GM12878 (cell line): ENCODE results near the gene DDR1. TPM values are rescaled to one million over a fixed set of nuclear protein-coding genes. Genes with fewer than 3 reads are reported as not detected.

Experiments
- BCL11A ChIP-seq: IDR thresholded peaks from 2 replicates; pipeline ENCODE4 v1.6.1; 2011; ENCODE audit warnings: low read depth, low read length
- GATAD2B ChIP-seq: fragments of 450-650 bp; conservative IDR thresholded peaks from 2 replicates; pipeline ENCODE4 v1.6.1; 2017; ENCODE audit warnings: low read depth, mild to moderate bottlenecking, moderate library complexity
- MTA2 ChIP-seq: fragments of 450-650 bp; IDR thresholded peaks from 2 replicates; pipeline ENCODE4 v1.6.1; 2016; ENCODE audit warnings: low read depth, mild to moderate bottlenecking, moderate library complexity
- RB1 ChIP-seq: fragments of 450-650 bp; formaldehyde crosslinking; IDR thresholded peaks from 2 replicates; pipeline ENCODE4 v1.6.1; 2017; ENCODE audit warnings: mild to moderate bottlenecking, borderline replicate concordance
- SMAD5 ChIP-seq: IDR thresholded peaks from 2 replicates; pipeline ENCODE4 v1.6.1; 2016; ENCODE audit warnings: antibody characterized with exemption, low read depth
- YBX1 ChIP-seq: fragments of 450-650 bp; IDR thresholded peaks from 2 replicates; pipeline ENCODE4 v1.6.1; 2016; ENCODE audit warnings: antibody characterized with exemption
- ZBED1 ChIP-seq: IDR thresholded peaks from 2 replicates; pipeline ENCODE4 v1.6.1; 2016; ENCODE audit warnings: borderline replicate concordance
- polyA plus RNA-seq, 11 experiments: library from polyadenylated mRNA; depleted of rRNA in 4 of 11; unstranded in 6 of 11; stranded (reverse) in 5 of 11; fragments of >200 nt; fragmentation: Nextera tagmentation in 4 of 11; fragmentation: Illumina TruSeq in 1 of 11; extraction: Ambion mirVana in 4 of 11; extraction: Trizol in 1 of 11; gene quantifications; 1 replicate in 1 of 11; 2 replicates in 10 of 11; pipeline versions ENCODE4 v1.2.1 to v1.2.3, GENCODE V29; 2011 to 2016; ENCODE audit warnings: inconsistent platforms in 2 of 11, missing spikeins in 2 of 11, low read depth in 1 of 11
- total RNA-seq, 4 experiments: library from RNA; depleted of rRNA in 3 of 4; stranded (reverse); fragments of >200 nt in 3 of 4; fragmentation: Illumina TruSeq in 1 of 4; extraction: Trizol in 1 of 4; gene quantifications; 2 replicates each; pipeline versions ENCODE4 v1.2.1 to v1.2.3, GENCODE V29; 2013 to 2021
- TF ChIP-seq, protein P1 (sequence below): fragments of 450-650 bp; IDR thresholded peaks from 2 replicates; pipeline ENCODE4 v1.6.1; 2017; ENCODE audit warnings: mild to moderate bottlenecking
- TF ChIP-seq, protein P2 (sequence below): fragments of 450-650 bp; IDR thresholded peaks from 2 replicates; pipeline ENCODE4 v1.6.1; 2018; ENCODE audit warnings: mild to moderate bottlenecking, low read depth, moderate library complexity; ENCODE audit not compliant: partially characterized antibody

The DDR1 gene
- total and polyA plus RNA-seq, 10 of the 15 experiments (the other 5 are each of a cell fraction or from before 2014, with no cell fraction given), result 1.1 to 39.0 (median 11.9) TPM

GRCh38 chr6:30900863-30901417 is 16.6 kb downstream of the DDR1 start (continued):
- TF ChIP-seq, protein P1, sequence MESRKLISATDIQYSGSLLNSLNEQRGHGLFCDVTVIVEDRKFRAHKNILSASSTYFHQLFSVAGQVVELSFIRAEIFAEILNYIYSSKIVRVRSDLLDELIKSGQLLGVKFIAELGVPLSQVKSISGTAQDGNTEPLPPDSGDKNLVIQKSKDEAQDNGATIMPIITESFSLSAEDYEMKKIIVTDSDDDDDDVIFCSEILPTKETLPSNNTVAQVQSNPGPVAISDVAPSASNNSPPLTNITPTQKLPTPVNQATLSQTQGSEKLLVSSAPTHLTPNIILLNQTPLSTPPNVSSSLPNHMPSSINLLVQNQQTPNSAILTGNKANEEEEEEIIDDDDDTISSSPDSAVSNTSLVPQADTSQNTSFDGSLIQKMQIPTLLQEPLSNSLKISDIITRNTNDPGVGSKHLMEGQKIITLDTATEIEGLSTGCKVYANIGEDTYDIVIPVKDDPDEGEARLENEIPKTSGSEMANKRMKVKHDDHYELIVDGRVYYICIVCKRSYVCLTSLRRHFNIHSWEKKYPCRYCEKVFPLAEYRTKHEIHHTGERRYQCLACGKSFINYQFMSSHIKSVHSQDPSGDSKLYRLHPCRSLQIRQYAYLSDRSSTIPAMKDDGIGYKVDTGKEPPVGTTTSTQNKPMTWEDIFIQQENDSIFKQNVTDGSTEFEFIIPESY, result no peak
- TF ChIP-seq ZBED1, result no peak
- TF ChIP-seq, protein P2, sequence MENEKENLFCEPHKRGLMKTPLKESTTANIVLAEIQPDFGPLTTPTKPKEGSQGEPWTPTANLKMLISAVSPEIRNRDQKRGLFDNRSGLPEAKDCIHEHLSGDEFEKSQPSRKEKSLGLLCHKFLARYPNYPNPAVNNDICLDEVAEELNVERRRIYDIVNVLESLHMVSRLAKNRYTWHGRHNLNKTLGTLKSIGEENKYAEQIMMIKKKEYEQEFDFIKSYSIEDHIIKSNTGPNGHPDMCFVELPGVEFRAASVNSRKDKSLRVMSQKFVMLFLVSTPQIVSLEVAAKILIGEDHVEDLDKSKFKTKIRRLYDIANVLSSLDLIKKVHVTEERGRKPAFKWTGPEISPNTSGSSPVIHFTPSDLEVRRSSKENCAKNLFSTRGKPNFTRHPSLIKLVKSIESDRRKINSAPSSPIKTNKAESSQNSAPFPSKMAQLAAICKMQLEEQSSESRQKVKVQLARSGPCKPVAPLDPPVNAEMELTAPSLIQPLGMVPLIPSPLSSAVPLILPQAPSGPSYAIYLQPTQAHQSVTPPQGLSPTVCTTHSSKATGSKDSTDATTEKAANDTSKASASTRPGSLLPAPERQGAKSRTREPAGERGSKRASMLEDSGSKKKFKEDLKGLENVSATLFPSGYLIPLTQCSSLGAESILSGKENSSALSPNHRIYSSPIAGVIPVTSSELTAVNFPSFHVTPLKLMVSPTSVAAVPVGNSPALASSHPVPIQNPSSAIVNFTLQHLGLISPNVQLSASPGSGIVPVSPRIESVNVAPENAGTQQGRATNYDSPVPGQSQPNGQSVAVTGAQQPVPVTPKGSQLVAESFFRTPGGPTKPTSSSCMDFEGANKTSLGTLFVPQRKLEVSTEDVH, result peak; percentile 14
- TF ChIP-seq YBX1, result no peak
- TF ChIP-seq MTA2, result peak; percentile 98
- no peak for TF ChIP-seq RB1
- peak; percentile 38; the same call in 1 of the 2 replicates for TF ChIP-seq BCL11A
- no peak for TF ChIP-seq SMAD5
- TF ChIP-seq GATAD2B, result no peak
